ENCODE data around the gene FAM193B. TPM values are rescaled to one million over a fixed set of nuclear protein-coding genes. Genes with fewer than 3 reads are reported as not detected.

FAM193B gene
- polyA plus RNA-seq, 1 of the 3 experiments (the other 2 are of a cell fraction) = 48.1 TPM

GRCh38 chr5:177529247-177530203 is 24.8 kb downstream of the FAM193B start (continued):
- TF ChIP-seq RFX5 (IDR thresholded peaks at IDR 0.05; ENCODE audit: low read length) (no peak), TEAD4 (IDR thresholded peaks at IDR 0.05; ENCODE audit: borderline replicate concordance, insufficient read depth) (no peak)

- H3K27ac ChIP-seq (ENCODE audit: low read depth in 2 of 2, low read length in 1 of 2) = no peak overlapping the region; a peak in 1 of 4 replicates
- H3K79me2 ChIP-seq (ENCODE audit: insufficient read depth) = peaks cover 8% of the 10 kb centered on the region; the same call in 1 of the 2 replicates
- H2AFZ ChIP-seq (ENCODE audit: low read depth) = no peak overlapping the region
- H3K27me3 ChIP-seq (ENCODE audit: insufficient read depth) = no peaks in the 10 kb centered on the region
- TF ChIP-seq SIN3A (IDR thresholded peaks at IDR 0.05; ENCODE audit: borderline replicate concordance, low read depth, low read length) (no peak), REST (IDR thresholded peaks at IDR 0.05; ENCODE audit: low read depth, low read length) (no peak), USF2 (IDR thresholded peaks at IDR 0.05; ENCODE audit: borderline replicate concordance, low read depth, low read length) (no peak), MXI1 (IDR thresholded peaks at IDR 0.05; ENCODE audit: low read depth, low read length) (no peak), FOXJ3 (CRISPR knock-in tag; IDR thresholded peaks at IDR 0.05) (no peak), MAX (IDR thresholded peaks at IDR 0.05; ENCODE audit: low read depth) (no peak), ZBTB33 (IDR thresholded peaks at IDR 0.05; ENCODE audit: borderline replicate concordance, low read depth) (no peak), EZH2phosphoT487 (IDR thresholded peaks at IDR 0.05; ENCODE audit: borderline replicate concordance, low read depth) (no peak), GABPA (IDR thresholded peaks at IDR 0.05; ENCODE audit: low read depth) (no peak), NFIC (IDR thresholded peaks at IDR 0.05; ENCODE audit: borderline replicate concordance) (no peak), RCOR1 (IDR thresholded peaks at IDR 0.05; ENCODE audit: low read length) (no peak), ELF1 (IDR thresholded peaks at IDR 0.05) (no peak), FOSL2 (IDR thresholded peaks at IDR 0.05; ENCODE audit: borderline replicate concordance, low read depth) (no peak), TAF1 (IDR thresholded peaks at IDR 0.05; ENCODE audit: borderline replicate concordance, low read depth, low read length) (no peak), TCF12 (IDR thresholded peaks at IDR 0.05) (no peak), MEF2A (IDR thresholded peaks at IDR 0.05; ENCODE audit: borderline replicate concordance, low read depth) (no peak), USF1 (IDR thresholded peaks at IDR 0.05; ENCODE audit: borderline replicate concordance, low read depth) (no peak)
- ChIA-PET POLR2A (no interaction called here), CTCF (no interaction called here)
- no peaks in the 10 kb centered on the region for H3F3A ChIP-seq (replicated peaks; ENCODE audit: insufficient read depth)
- no peaks in the 10 kb centered on the region for H3K9me3 ChIP-seq
- H3K4me3 ChIP-seq (ENCODE audit: low read depth in 2 of 2, low read length in 1 of 2) = no peak overlapping the region
- H3K36me3 ChIP-seq (replicated peaks in 1 of 2; ENCODE audit: control insufficient read depth in 1 of 2, insufficient read depth in 2 of 2, low read length in 1 of 2) = peaks cover 18 to 87% of the 10 kb centered on the region in 2 experiments
- no peak for DNase-seq
- peaks cover 5% of the 10 kb centered on the region; the same call in 1 of the 2 replicates for H4K20me1 ChIP-seq (ENCODE audit: insufficient read depth)
- H3K4me1 ChIP-seq (ENCODE audit: control insufficient read depth in 1 of 2, insufficient read depth in 2 of 2, low read depth in 1 of 2, low read length in 1 of 2) = peaks cover 0 to 14% of the 10 kb centered on the region in 2 experiments; a peak in 1 of 4 replicates
- WGBS (ENCODE audit: low lambda C conversion rate) = 95% methylated on average over 10 of the region's 10 CpGs
- H3K9me2 ChIP-seq = no peaks in the 10 kb centered on the region
- H3K9ac ChIP-seq = no peak overlapping the region
- no peak overlapping the region for H3K4me2 ChIP-seq
Observed at GRCh38 chr5:177528631-177529030, 25.7 kb downstream of the FAM193B start.
